Measurements from ENCODE around the gene LRRC17. TPM values are rescaled to one million over a fixed set of nuclear protein-coding genes. Genes with fewer than 3 reads are reported as not detected.

LRRC17 gene, protein sequence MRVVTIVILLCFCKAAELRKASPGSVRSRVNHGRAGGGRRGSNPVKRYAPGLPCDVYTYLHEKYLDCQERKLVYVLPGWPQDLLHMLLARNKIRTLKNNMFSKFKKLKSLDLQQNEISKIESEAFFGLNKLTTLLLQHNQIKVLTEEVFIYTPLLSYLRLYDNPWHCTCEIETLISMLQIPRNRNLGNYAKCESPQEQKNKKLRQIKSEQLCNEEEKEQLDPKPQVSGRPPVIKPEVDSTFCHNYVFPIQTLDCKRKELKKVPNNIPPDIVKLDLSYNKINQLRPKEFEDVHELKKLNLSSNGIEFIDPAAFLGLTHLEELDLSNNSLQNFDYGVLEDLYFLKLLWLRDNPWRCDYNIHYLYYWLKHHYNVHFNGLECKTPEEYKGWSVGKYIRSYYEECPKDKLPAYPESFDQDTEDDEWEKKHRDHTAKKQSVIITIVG
- 1 to 10 TPM; 1.8 to 9.9 TPM for total RNA-seq

DNA sequence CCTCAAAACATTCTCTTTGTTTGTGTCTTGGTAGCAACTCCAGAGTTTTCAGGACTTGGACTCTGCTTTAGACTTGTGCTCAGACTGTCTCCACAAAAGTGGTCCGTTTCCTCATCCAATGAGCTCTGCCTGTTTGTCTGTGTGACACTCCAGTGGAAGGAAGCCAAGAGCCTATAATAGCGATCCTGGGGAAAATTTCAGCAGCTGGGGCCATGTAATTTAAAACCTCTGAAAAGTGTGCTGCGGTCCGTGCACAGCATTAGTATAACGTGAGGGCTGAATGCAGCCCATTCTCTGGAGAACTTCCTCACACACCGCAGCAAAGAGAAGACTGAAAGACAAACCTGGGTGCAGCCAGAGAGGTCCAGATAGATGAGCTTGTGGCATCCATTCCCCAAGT lies at the start of gene LRRC17:
LRRC17 (plus strand) TSS at position 259 of the 400 bp plus-strand sequence. CDS start 20,914 bp downstream, outside the sequence.
- peaks cover 0 to 12% of the 10 kb centered on the region in 2 donors for H3K4me1 ChIP-seq
- peak within 1 kb of the TSS in 1 of 2 donors; percentile 27 for H3K4me3 ChIP-seq
- H3K27me3 ChIP-seq: no peaks in the 10 kb centered on the region
- no peaks in the 10 kb centered on the region for H3K9me3 ChIP-seq
- H3K27ac ChIP-seq: peak within 1 kb of the TSS; percentile 38 to 58
- no peaks in the 10 kb centered on the region for H3K36me3 ChIP-seq
- no peak for DNase-seq (ENCODE audit: low spot score)
- TF ChIP-seq, protein P1, sequence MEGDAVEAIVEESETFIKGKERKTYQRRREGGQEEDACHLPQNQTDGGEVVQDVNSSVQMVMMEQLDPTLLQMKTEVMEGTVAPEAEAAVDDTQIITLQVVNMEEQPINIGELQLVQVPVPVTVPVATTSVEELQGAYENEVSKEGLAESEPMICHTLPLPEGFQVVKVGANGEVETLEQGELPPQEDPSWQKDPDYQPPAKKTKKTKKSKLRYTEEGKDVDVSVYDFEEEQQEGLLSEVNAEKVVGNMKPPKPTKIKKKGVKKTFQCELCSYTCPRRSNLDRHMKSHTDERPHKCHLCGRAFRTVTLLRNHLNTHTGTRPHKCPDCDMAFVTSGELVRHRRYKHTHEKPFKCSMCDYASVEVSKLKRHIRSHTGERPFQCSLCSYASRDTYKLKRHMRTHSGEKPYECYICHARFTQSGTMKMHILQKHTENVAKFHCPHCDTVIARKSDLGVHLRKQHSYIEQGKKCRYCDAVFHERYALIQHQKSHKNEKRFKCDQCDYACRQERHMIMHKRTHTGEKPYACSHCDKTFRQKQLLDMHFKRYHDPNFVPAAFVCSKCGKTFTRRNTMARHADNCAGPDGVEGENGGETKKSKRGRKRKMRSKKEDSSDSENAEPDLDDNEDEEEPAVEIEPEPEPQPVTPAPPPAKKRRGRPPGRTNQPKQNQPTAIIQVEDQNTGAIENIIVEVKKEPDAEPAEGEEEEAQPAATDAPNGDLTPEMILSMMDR (IDR thresholded peaks at IDR 0.05): no peak

DNA sequence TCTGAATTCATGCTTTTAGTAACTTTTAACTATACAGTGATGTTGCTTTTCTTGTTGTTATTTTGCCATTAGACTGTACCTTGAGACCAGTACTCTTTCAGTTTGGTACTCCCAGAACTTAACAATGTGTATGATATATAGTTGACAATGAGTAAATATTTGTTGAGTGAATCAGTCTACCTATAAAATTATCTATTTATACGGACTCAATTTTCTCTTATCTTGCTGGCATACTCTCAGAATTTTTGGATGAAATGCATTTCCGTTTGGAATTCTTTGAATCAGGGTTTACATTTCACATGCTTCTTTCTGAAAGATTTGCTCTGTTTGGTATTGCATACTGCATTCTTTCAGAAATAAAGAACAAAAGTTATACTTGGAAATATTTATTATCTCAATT lies 47.8 kb upstream of the LRRC17 start:
- TF ChIP-seq, protein P1 (IDR thresholded peaks at IDR 0.05): no peak
- H3K27ac ChIP-seq: no peak overlapping the region
- DNase-seq (ENCODE audit: low spot score): no peak
- H3K9me3 ChIP-seq: no peaks in the 10 kb centered on the region
- no peaks in the 10 kb centered on the region for H3K27me3 ChIP-seq
- no peak overlapping the region for H3K4me3 ChIP-seq
- H3K36me3 ChIP-seq: no peaks in the 10 kb centered on the region
- no peaks in the 10 kb centered on the region for H3K4me1 ChIP-seq

DNA sequence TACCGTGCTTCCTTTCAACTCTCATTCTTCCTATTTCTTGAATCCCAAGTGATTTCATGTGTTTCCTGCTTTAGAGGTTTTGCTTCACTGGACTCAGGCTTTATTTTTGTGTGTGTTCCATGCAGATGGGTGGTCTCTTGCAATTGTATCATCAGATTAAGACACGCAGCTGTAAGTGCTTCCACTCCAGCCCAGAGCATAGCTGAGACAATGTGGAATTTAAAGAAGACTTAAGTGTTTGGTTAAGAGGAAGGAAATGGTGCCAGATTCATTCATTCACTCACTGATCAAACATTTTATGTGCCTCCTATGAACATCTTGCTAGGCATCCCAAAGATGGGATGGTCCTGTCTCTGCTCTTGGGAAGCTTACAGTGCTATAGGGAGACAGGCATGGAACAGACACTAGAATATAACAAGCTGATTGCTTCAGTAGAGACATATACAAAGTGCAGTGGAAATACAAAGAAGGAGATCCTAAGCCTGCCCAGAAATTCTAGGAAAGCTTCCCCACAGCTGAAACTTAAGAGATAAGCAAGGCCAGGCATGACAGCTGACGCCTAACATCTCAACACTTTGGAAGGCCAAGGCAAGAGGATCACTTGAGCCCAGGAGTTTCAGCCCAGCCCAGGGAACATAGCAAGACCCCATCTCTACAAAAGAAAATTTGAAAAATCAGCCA lies 46.1 kb upstream of the LRRC17 start:
- Histone ChIP-seq H3K4me3 (no peak overlapping the region), H3K36me3 (no peaks in the 10 kb centered on the region), H3K27ac (no peak overlapping the region), H3K9me3 (no peaks in the 10 kb centered on the region), H3K4me1 (no peaks in the 10 kb centered on the region), H3K27me3 (no peaks in the 10 kb centered on the region)
- DNase-seq (ENCODE audit: low spot score): no peak
- TF ChIP-seq, protein P1 (IDR thresholded peaks at IDR 0.05): no peak

DNA sequence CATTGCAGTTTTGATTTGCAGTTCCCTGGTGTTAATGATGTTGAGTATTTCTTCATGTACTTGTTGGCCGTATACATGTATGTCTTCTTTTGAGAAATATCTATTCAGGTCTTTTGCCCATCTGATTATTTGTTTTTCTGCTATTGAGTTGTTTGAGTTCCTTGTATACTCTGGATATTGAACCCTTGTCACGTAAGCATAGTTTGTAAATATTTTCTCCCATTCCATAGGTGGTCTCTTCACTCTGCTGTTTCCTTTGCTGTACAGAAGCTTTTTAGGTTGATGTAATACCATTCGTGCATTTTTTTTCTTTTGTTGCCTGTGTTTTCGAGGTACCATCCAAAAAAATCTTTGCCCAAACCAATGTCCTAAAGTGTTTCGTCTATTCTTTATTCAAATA lies 43.6 kb upstream of the LRRC17 start:
- no peak for DNase-seq (ENCODE audit: low spot score)
- Histone ChIP-seq H3K27me3 (no peaks in the 10 kb centered on the region), H3K4me3 (no peak overlapping the region), H3K36me3 (no peaks in the 10 kb centered on the region), H3K9me3 (no peaks in the 10 kb centered on the region), H3K4me1 (no peaks in the 10 kb centered on the region), H3K27ac (no peak overlapping the region)
- TF ChIP-seq, protein P1 (IDR thresholded peaks at IDR 0.05): no peak

DNA sequence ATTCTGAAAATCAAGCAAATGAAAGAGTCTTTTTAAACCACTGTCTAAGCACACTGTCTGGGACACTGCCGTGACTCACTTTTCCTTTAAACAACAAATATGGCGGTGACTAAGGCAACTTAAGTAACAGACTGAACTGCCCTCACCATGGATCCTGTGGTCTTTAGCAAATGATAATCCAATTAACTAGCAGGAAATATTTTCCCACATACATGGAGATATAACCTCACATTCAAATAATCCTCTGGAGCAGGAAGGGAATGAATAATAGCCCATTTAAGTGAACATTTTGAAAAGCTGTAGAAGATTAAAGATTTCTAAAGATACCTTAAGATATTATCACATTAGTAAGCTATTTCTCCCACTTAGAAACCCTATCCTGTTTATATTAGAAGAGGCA lies 40.3 kb upstream of the LRRC17 start:
- Histone ChIP-seq H3K4me1 (no peaks in the 10 kb centered on the region), H3K27ac (no peak overlapping the region), H3K36me3 (no peaks in the 10 kb centered on the region), H3K4me3 (no peak overlapping the region), H3K9me3 (no peaks in the 10 kb centered on the region), H3K27me3 (no peaks in the 10 kb centered on the region)
- TF ChIP-seq, protein P1 (IDR thresholded peaks at IDR 0.05): no peak
- DNase-seq (ENCODE audit: low spot score): no peak
